Kidney epithelial cell (primary cell): Measurements from ENCODE around the gene COP1. TPM values are rescaled to one million over a fixed set of nuclear protein-coding genes. Genes with fewer than 3 reads are reported as not detected.

ENCODE experiments used
- DNase-seq: peaks from one replicate; pipeline ENCODE4 v3.0.0-alpha.2; 2010; ENCODE audit warnings: low read depth
- H3K27me3 ChIP-seq: 2 replicates; pipeline ENCODE4 v1.6.0; 2011; ENCODE audit warnings: low read length; ENCODE audit not compliant: control insufficient read depth, insufficient read depth
- H3K36me3 ChIP-seq: 2 replicates; pipeline ENCODE4 v1.5.1; 2011; ENCODE audit warnings: low read length; ENCODE audit not compliant: control insufficient read depth, insufficient read depth
- H3K4me3 ChIP-seq: 2 replicates; pipeline ENCODE4 v1.5.1; 2011; ENCODE audit warnings: low read depth, mild to moderate bottlenecking, control low read depth, low read length
- CTCF ChIP-seq: IDR thresholded peaks from 2 replicates; pipeline ENCODE4 v1.5.1; 2011; ENCODE audit warnings: mild to moderate bottlenecking, moderate library complexity, low read length, control low read depth, inconsistent platforms; ENCODE audit not compliant: insufficient read depth, poor library complexity, severe bottlenecking
- total RNA-seq: library from RNA; depleted of rRNA; stranded (reverse); fragments of >200 nt; gene quantifications from 2 replicates; pipeline ENCODE4 v1.2.3, GENCODE V29; 2015

COP1 gene
- total RNA-seq, 1 donor from 2014 or later = 74.2 TPM

DNA sequence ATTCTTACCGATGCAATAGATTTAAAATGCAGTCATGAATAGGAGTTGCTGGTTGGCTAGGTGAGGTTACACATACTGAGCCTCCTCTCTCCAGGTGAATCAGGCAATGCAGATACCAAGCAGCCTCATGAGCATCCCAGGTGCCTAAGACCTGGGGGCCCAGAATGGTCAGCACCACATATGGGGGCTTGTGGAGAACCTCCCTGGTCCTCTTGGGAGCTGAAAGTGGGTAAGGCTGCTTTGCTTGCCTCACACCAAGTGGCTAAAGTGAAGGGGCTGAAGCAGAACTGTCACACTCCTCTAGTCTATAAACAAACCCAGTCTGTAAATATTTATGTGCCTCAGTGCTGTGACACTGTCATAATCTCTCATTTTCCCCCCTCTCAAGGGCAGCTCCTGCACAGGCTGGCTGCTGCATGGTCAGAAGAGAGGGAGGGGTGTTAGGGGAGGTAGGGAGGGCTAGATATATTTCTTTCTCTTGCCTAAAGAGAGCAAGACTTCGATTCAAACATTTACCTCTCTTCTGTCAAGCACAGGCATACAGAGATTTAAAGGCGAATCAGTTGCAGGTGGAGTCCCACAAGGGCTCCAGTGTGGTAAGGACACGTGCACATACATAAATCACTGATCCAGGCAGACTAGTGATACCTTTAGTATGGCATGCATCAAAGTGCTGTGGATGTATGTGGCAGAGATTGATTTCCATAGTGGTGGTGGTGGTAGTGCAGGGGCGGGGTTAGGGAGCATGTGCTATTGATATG, 305.8 kb downstream of the COP1 start:
- Histone ChIP-seq H3K36me3 (no peaks in the 10 kb centered on the region), H3K4me3 (no peak overlapping the region), H3K27me3 (no peaks in the 10 kb centered on the region)
- DNase-seq = no peak
- TF ChIP-seq CTCF = no peak

DNA sequence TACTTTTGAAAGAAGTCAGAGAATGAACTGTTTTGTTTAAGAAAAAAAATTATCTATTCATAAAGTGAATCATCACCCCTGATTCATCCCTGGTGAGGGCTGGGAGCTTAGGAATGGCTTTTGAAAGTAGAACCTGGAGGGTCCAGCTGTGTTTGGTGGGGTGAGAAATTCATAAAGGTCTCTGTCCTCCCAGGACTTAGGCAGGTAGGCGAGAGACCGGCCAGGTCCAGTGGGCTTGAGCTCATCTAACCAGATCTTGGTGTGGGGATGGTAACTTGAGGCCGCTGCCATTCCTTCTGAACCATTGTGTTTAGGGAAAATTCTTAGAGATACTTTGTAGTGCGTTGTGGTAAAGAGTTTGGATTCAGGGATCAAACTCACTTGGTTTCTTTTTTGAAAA, 306.9 kb downstream of the COP1 start:
- Histone ChIP-seq H3K36me3 (no peaks in the 10 kb centered on the region), H3K27me3 (no peaks in the 10 kb centered on the region), H3K4me3 (no peak overlapping the region)
- TF ChIP-seq CTCF = no peak
- DNase-seq = no peak

- Histone ChIP-seq H3K4me3 (no peak overlapping the region), H3K36me3 (no peaks in the 10 kb centered on the region), H3K27me3 (no peaks in the 10 kb centered on the region)
- DNase-seq = no peak
- no peak for TF ChIP-seq CTCF
Observed at GRCh38 chr1:175895966-175896365, 311.1 kb downstream of the COP1 start.
